IMR-90 (cell line): ENCODE measurements around the gene SF3B3.
A peak's percentile ranks its signal among the peaks of the same experiment; 100 is the strongest.

ENCODE experiments used
- BHLHE40 ChIP-seq: fragments of 150-350 bp; IDR thresholded peaks from 2 replicates; pipeline ENCODE4 v1.6.1; 2016; ENCODE audit warnings: mild to moderate bottlenecking, low read depth, low read length
- FOS ChIP-seq: fragments of 150-350 bp; IDR thresholded peaks from 2 replicates; pipeline ENCODE4 v1.6.1; 2016; ENCODE audit warnings: low read depth, low read length
- TF ChIP-seq, protein P1 (sequence below): conservative IDR thresholded peaks from 2 replicates; pipeline ENCODE4 v1.5.1; 2012; ENCODE audit warnings: mild to moderate bottlenecking, low read depth, low read length, improper control_type of control experiment

DNA sequence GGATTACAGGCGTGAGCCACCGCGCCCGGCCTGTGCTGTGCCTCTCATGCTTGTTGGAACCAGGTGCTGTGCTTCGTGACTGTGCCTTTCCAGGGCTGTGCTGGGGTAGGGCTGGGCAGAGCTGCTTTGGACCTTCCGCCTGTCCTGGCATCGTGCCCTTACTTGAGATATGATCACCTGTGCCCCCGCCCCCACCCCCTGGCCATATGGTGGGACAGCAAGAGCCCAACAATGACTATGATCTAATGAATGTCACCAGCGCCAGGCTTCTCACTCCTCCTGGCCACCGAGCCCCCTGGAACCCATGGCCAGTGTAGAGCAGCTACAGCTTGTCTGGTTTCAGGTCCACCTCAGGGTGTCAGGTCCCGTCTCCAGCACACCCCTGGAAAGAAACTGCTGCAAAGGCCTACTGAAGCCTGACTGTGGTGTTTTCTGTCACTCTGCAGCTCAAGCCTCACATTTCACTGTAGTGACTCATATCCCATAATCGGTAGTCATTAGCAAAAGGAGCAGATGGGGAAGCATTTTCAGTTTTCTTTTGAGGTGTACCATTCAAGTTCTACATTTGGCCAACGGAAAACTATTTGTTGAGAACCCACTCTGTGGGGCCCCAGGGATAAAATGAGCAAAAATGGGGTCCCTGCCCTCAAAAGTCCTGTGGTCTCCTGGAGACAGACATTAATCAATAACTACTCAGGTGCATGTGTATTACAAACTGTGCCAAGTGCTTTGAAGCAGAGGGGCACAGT, 47.2 kb upstream of the SF3B3 start:
- TF ChIP-seq BHLHE40 (0 out of 2 replicates have a peak, but pooled peaks have one; percentile 29), FOS (peak; percentile 83; the same call in 1 of the 2 replicates)
- TF ChIP-seq, protein P1, sequence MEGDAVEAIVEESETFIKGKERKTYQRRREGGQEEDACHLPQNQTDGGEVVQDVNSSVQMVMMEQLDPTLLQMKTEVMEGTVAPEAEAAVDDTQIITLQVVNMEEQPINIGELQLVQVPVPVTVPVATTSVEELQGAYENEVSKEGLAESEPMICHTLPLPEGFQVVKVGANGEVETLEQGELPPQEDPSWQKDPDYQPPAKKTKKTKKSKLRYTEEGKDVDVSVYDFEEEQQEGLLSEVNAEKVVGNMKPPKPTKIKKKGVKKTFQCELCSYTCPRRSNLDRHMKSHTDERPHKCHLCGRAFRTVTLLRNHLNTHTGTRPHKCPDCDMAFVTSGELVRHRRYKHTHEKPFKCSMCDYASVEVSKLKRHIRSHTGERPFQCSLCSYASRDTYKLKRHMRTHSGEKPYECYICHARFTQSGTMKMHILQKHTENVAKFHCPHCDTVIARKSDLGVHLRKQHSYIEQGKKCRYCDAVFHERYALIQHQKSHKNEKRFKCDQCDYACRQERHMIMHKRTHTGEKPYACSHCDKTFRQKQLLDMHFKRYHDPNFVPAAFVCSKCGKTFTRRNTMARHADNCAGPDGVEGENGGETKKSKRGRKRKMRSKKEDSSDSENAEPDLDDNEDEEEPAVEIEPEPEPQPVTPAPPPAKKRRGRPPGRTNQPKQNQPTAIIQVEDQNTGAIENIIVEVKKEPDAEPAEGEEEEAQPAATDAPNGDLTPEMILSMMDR: no peak
